ENCODE results near the gene RMC1.
"Not testable (repeated sequence)": the region's sequence is repeated elsewhere in the genome, so short reads cannot be mapped to it uniquely, and the experiment has no call there.

RMC1 gene

DNA sequence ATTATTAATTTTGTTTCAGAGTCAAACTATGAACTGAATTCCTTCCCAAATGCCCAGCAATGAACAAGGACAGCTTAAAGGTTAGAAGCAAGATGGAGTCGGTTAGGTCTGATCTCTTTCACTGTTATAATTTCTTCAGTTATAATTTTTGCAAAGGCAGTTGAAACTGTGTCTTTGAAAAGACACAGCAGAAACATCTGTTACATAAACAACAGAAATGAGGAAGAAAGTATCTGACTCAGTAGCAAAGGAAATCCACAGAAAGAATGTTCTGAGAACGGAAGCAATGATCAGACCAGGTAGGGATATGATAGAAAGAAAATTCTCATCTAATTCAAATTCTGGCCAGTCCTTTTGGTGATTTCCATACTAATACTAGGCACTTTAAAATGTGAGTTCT lies 5.2 kb upstream of the RMC1 start:
- no peak for DNase-seq (ENCODE audit: low read depth)

DNA sequence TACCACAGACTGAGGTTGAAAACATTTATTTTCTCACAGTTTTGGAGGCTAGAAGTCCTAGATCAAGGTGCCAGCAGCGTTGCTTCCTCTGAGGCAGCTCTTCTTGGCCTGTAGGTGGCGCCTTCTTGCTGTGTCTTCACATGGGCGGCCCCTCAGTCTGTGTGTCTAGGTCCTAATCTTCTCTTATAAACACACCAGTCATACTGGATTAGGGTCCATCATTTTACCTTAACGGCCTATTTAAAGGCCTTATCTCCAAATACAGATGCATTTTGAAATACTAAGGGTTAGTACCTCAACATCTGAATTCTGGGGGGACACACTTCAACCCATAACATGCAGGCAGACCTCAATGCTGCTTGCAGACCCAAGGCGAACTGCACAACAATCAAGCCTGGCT lies 4.4 kb upstream of the RMC1 start:
- no peak for DNase-seq (ENCODE audit: low read depth)

- DNase-seq (ENCODE audit: low read depth), result no peak
Observed at GRCh38 chr18:23499291-23499781, 4.0 kb upstream of the RMC1 start.

- DNase-seq (ENCODE audit: low read depth), result no peak
Observed at GRCh38 chr18:23501626-23502025, 1.7 kb upstream of the RMC1 start.

DNA sequence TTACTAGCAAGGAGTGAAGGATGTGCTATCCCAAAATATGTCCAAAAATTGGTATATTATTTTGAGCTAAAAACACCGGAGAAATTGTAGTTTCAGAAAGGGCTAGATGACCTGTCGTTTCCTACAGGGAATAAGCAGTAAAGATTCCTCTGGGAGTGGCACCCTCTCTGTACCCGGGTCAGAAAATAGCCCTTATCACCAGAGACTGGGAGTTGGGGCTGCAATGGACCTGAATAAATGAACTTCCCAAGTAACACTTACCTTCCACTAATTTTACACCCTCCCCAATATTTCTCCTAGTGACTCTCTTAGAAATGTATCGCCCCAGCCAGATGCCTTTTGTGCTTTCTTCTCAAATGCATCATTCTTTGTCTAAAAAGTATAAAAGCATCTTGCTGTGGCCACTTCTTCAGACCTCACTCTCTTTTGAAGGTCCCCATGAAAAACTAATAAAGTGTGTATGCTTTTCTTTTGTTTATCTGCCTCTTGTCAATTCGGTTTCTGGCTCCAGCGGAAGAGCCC lies 734 bp upstream of the RMC1 start:
- DNase-seq (ENCODE audit: low read depth), result no peak

DNA sequence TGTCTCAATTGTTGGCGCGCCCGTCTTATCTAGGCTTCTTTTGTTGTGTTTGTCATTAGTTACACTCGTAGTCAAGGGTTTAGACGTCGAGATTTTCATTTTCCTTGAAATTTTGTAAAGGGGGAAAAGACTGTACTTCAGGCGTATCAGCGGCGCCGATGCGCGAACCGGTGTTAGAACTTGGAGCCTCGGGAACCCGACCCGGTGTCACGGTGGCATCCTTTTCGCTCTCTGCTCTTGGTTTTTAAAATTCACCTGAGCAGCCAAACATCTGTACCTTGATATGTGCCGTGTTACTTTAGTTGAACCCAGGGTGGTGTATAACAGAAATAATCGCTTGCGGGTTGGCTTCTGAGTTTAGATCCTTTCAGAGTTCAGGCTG lies 643 bp downstream of the RMC1 start:
- DNase-seq (ENCODE audit: low read depth), result no peak

DNA sequence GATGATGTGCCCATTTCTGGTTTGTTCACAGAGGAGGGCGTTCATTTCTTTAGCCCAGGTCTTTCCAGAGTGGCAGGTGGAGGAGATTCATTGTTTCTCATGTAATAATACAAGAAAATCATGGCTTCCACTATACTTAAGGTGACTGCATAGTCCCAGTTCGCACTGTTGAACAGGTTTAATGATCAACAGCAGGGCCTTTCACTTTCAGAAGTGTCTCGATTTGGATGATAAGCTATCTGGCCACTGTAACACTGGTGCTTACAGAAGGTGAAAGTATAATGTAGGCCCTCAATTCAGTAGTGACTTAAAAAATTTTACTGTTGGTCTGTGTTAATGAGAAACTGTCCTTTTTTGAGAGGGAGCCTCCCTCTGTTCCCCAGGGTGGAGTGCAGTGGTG lies 1.4 kb downstream of the RMC1 start:
- no peak for DNase-seq (ENCODE audit: low read depth)

GRCh38 chr18:23506393-23506792 lies 3.1 kb downstream of the RMC1 start:
- DNase-seq (ENCODE audit: low read depth), result no peak

DNA sequence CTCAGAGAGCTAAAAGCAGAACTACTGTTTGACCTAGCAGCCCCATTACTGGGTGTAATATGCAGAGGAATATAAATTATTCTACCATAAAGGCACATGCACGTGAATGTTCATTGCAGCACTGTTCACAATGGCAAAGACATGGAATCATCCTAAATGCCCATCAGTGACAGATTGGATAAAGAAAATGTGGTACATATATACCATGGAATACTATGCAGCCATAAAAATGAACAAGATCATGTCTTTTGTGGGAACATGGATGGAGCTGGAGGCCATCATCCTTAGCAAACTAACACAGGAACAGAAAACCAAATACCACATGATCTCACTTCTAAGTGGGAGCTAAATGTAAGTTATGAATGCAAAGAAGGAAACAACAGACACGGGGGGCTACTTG lies 7.6 kb downstream of the RMC1 start:
- not testable (repeated sequence) for DNase-seq (ENCODE audit: low read depth)

DNA sequence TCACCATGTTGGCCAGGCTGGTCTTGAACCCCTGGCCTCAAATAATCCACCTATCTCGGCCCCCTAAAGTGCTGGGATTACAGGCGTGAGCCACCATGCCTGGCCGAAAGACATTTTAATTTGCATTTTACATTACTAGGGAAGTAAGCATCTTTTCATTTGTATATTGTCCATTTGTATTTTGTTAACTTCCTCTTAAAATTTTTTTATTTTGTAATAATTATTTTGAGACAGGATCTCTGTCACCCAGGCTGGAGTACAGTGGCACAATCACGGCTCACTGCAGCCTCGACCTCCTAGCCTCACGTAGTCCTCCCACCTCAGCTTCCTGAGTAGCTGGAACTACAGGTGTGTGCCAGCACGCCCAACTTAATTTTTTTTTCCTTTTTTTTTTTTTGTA lies 8.9 kb downstream of the RMC1 start:
- not testable (repeated sequence) for DNase-seq (ENCODE audit: low read depth)

DNA sequence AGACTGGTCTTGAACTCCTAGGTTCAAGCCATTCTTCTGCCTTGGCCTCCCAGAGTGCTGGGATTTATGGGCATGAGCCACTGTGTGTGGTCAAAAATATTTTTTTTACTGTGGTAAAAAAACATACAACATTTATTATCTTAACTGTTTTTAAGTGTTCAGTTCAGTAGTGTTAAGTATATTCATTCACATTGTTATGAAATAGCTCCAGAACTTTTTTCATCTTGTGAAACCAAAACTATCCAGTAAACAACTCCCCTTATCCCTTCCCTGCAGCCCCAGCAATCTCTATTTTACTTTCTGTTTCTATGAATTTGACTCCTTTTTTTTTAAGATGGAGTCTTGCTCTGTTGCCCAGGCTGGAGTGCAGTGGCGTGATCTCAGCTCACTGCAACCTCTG lies 9.3 kb downstream of the RMC1 start:
- no peak for DNase-seq (ENCODE audit: low read depth)

DNA sequence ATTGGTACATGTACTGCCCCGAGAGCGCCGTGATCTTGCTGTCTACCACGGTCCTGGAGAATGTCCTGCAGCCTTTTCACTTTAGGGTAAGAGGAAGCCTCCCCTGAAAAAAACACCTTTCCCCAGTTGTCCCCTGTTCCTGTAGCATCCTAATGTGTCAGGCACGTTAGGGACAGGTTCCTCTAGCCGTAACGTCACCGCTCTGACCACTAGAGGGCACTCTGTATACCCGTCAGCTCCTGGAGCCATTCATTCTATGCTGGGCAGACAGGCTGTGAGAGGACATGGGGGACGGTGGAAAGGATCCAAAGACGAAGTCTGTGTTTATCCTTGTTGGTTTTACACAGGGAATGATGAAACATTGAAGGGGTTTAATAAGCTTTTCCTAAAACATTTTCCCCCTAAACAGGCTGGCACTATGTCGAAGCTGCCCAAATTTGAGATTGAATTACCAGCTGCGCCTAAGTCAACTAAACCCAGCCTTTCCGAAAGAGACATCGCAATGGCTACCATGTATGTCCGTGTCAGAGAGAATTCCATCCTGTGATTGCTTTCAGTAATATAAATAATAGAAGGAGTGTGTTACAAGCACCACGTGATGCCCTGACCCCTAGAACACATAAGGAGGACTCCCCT lies 12.7 kb downstream of the RMC1 start:
- DNase-seq (ENCODE audit: low read depth), result no peak

DNA sequence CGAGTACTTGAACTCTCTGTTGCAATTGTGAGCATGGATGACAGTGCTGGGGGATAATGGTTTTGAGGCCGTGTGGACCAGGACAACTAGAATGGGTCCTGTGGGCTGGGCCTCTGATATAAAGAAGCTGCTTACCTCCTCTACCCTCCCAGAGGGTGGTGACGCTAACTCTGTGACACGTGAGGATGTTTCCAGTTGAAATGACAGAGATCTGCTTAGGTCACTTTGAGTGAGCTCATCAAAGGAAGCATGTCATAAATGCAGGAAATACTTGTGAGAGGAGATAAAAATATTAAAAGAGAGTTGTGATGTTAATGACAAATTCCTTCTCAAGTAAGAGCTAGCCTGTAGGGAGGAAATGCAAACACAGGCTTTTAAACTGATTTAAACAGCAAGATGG lies 16.4 kb downstream of the RMC1 start:
- no peak for DNase-seq (ENCODE audit: low read depth)

DNA sequence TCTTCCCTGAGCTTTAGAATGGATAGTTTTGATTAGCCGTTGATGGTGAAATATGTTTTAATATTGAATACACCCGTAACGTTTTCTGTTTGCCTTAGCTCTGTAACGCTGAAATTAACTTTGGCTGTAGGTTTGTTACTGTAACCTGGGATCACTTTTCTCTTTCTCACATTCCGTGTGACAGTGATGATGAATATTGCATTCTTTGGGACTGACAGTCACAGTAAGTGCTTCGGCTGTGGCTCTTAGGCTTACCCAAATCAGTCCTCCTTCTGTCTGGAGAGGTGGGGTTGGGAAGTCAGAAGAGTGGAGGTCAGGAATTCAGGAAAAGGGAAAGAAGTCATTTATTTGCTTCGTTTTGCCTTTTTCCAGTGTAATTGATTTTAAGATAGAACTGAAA lies 18.0 kb downstream of the RMC1 start:
- DNase-seq (ENCODE audit: low read depth), result no peak

DNA sequence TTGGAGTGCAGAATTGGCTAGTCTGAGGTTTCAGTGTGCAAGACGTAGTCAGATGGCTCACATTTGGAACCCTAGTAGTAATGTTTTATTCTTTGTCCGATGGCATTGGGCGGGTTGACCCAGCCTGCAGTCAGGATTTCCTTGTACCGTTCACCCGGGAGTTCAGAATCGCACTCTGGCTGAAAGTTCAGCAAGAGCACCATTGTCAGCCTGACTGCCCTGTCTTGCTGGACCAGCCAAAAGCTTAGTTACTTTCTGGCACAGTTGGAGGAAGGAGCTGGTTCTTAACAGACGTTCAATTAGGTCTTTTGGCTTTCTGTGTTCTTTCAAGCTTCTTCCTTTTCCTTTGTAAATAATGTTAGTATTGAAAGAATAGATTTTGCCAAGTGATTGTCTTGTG lies 18.6 kb downstream of the RMC1 start:
- DNase-seq (ENCODE audit: low read depth), result no peak

GRCh38 chr18:23523429-23524212 lies 20.3 kb downstream of the RMC1 start:
- DNase-seq (ENCODE audit: low read depth), result peak; percentile 73

- DNase-seq (ENCODE audit: low read depth), result no peak
Observed at GRCh38 chr18:23524213-23524707, 20.9 kb downstream of the RMC1 start.

GRCh38 chr18:23526501-23527063 lies 23.3 kb downstream of the RMC1 start:
- DNase-seq (ENCODE audit: low read depth), result no peak

DNA sequence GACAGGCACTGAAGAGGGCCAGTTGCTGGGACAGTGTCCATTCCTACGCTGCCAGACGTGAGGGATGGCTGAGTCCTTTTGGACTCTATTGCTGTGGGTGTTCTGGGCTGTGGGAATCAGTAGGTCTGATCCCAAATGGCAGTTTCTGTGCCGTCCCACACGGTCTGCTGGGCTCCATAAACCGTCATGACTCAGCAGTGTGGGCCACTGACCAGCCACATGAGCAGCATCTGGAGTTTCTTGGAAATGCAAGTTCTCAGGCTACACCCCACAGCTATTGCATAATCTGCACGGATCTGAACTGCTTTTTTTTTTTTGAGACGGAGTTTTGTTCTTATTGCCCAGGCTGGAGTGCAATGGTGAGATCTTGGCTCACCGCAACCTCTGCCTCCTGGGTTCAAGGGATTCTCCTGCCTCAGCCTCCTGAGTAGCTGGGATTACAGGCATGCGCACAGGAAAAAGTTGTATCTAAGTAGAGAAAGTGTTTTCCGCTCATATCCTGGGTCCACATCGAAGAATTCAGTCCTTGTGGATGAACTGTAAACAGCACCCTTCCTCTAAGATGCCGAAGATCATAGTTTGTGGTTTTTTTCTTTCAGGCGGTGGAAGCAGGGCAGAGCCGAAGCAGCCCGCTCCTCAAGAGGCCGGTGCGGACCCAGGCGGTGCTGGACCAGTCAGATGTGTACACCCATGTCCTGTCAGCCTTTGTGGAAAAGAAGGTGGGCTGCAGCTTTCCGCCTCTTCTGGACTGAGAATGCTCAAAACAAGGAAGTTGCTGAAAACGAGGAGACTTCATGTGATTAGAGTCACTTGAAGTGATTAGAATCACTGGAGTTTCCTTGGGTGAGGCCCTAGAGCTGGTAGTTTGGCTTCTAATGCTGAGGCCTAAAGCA lies 25.5 kb downstream of the RMC1 start:
- DNase-seq (ENCODE audit: low read depth), result peak; percentile 67

- DNase-seq (ENCODE audit: low read depth), result no peak
Observed at GRCh38 chr18:23529604-23530003, 26.3 kb downstream of the RMC1 start.

- no peak for DNase-seq (ENCODE audit: low read depth)
Observed at GRCh38 chr18:23530195-23530594, 26.9 kb downstream of the RMC1 start.

DNA sequence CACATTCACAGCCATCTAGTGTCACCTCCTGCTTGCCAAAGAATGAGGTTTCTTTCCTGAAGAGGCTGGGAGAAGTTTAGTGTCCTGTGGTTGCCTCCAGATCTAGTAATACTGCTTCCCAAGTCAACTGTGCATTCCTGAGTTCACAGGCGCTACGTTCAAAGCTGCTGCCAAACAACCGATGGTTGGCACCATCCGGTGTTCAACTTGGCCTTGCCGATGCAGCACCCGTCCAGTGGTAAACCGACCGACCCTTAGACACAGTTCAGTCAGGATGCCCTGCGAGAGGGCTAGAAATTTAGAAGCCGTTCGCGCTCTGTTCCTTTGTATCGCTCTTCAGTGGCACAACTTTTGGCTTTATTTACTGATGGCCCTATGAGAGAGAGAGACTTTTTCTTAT lies 28.6 kb downstream of the RMC1 start:
- no peak for DNase-seq (ENCODE audit: low read depth)

All from GM04503 (cell line).